COR-L47 (cell line): Measurements from ENCODE around the gene CFAP77.
A peak's percentile ranks its signal among the peaks of the same experiment; 100 is the strongest.
"Not testable (repeated sequence)": the region's sequence is repeated elsewhere in the genome, so short reads cannot be mapped to it uniquely, and the experiment has no call there.

Source experiments
- DNase-seq: peaks from one replicate; lab custom pipeline; 2025; lab: John Stamatoyannopoulos, UW

Gene CFAP77

DNA sequence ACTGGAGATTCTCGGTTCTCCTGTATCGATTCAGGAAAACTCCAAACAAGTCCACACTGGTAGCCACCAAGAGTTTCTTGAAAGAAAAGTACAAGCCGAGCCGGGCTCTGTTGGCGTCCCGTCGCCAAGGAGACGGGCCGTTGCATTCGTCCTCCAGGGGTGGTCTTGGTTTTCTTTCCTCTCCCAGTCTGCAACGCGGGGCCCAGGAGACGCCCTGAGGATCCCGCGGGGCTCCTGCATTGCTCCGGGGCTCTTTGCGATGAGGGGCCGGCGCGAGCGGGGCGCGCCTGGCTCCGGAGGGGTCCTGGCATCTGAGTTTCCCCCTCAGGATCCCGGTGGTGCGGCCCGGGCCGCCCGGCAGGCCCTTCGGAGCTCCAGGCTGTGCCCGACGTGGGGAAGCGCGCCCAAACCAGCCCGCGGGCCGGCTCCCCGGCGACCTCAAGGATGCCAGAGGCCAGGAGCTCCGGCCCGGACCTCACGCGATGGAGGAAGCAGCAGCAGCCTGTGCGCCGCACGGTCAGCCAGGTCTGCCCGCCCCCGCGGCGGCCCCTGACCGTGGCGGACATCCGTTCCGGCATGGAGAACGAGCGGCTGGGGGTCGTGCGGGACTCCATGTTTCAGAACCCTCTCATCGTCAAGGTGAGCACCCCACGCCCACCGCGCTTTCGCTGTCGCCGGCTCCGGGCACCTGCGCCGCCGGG, at the start of gene CFAP77:
CFAP77 (plus strand) TSS at position 384 of the 701 bp plus-strand sequence; CDS start at position 445, 61 bp downstream.
- no peak for DNase-seq

DNA sequence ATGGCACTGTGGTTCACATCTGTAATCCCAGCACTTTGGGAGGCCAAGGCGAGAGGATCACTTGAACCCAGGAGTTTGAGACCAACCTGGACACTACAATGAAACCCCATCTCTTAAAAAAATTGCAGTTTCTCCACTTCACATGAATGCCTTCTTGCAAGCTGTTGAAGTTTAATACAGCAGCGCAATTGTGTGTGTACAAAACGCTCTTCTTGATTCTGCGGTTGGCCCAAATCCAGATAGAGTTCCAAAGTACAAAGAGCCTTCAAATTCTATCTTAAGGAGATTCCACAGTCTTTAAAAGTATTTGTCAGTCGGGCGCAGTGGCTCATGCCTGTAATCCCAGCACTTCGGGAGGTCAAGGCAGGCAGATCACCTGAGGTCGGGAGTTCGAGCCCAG, 45.9 kb upstream of the CFAP77 start:
- no peak for DNase-seq

DNA sequence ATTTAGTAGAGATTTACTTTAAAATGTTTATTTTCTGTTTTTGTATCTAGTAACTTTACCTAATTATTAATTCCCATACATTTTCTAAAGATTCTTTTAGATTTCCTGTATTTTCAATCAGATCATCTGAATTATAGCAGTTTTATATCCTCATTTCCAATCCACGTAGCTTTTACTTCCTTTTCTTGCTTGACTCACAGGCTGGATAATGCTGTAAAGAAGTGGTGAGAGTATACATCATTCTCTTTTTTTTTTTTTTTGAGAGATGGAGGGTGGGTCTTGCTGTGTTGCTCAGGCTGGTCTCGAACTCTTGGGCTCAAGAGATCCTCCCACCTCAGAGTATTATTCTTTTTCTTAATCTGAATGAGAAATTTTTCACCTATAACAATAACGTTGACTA, 44.0 kb upstream of the CFAP77 start:
- DNase-seq = no peak

DNA sequence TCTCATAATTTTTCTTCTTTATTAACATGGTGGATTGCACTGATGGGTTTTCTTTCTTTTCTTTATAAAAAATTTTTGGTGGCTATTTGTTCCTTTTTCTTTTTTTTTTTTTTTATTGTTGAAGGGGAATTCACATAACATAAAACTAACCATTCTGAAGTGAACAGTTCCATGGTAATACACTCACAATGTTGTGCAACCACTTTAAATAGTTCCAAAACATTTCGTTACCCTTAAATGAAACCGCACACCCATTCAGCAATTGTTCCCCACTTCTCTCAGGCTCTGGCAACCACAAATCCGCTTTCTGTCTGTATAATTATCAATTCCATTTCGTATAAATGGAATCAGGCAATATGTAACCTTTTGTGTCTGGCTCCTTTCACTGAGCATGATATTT, 43.5 kb upstream of the CFAP77 start:
- no peak for DNase-seq

DNA sequence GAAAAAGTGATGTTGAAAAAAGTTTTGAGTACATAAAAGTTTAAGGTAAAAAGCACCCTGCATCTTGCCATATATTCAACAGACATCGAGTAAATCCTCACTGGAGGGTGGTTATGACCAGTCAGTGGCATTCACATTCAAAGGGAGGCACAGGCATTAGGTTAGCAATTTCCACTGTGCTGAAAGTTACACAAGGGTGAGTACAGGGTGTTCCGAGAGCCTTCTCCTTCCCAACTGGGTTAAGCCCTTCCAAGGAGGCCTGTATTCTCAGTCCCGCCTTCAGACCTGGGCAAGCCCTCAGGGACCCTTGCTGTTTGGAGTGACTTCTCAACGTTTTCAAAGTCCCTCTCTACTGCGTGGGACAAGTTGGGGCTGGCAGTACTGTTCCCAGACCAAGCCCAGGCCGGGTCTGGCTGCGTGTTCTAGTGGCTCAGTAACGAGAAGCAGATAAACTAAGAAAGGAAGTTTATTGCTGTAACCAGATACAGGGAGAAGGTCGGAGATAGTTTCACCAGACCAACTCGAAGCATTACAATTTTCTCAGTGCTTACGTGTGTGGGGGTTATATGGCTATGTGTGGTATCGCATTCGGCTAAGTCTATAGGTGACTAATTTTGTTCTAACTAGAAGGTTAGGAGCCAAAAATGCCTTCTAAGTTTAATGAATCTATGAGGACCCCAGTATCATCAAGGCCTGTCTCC, 42.2 kb upstream of the CFAP77 start:
- DNase-seq = no peak

DNA sequence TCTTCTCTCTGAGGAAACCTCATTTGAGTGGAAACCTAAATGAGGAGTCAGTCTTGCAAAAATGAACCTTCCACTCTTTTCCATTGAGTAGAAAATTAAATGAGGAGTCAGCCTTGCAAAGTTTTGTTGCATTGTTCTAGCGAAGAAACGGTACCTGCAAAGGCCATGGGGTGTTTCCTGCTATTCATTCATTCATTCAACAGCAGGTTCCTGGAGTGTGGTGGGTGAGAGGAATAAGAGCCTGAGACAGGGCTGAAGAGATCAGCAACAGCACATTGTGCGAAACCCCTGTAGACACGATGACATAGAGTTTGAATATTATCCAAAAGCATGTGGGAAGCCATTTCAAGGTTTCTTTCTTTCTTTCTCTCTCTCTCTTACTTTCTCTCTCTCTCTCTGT, 40.6 kb upstream of the CFAP77 start:
- no peak for DNase-seq

DNA sequence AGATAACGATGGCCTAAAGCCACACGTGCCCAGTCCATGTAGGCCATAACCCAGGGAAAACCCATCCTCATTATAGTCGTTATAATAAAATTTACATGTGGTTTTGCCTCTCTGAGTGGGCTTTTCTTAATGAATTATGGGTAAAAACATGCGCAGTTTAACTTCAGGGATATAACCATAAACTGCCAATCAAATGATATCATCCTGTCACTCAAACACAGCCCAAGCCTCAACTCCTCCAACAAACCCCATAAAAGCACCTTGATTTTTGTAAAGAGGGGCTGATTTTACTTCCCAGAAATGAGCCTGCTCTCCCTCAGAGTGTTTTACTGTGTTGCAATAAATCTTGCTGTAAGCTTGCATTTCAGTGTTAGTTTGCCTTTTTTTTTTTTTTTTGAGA, 39.4 kb upstream of the CFAP77 start:
- no peak for DNase-seq

DNA sequence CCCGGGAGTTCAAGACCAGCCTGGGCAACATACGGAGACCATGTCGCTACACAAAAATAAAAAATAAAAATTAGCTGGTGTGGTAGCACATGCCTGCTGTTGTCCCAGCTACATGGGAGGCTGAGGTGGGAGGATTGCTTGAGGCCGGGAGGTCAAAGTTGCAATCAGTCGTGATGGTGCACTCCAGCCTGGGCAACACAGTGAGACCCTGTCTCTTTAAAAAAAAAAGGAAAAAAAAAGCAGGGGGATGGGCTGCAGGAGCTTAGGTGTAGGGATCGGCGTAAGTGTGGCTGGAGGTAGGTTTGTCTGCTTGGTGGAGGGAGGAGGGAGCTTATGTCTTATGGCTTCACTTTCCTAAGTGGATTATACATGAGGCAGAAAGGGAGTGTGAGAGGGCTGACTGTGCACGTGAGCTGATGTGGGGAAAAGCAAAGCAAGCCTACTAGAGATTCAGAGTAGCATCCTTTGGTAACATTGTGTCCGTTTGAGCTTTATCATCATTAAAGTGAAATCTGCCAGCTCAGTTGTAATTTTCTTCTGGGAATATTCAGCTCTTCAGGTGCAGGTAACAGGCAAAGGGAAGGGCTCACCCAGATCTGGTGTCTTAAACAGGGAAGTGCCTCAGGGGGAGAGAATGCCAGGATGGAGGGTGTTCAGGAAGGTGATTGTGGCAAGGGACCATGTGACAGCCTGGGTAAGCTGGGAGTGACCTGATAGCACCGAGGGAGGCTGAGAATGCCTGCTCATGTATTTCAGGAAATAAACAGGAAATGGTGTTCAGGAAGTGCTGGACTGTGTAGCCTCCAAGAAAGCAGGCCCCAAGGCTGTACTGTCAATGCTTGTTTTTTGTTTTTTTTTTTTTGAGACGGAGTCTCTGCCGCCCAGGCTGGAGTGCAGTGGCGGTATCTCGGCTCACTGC, 37.6 kb upstream of the CFAP77 start:
- no peak for DNase-seq

DNA sequence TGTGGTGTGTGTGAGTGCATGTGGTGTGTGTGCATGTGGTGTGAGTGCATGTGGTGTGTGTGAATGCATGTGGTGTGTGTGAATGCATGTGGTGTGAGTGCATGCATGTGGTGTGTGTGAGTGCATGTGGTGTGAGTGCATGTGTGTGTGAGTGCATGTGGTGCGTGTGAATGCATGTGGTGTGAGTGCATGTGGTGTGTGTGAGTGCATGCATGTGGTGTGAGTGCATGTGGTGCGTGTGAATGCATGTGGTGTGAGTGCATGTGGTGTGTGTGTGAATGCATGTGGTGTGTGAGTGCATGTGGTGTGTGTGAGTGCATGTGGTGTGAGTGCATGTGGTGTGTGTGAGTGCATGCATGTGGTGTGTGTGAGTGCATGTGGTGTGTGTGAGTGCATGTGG, 32.2 kb upstream of the CFAP77 start:
- DNase-seq = not testable (repeated sequence)

DNA sequence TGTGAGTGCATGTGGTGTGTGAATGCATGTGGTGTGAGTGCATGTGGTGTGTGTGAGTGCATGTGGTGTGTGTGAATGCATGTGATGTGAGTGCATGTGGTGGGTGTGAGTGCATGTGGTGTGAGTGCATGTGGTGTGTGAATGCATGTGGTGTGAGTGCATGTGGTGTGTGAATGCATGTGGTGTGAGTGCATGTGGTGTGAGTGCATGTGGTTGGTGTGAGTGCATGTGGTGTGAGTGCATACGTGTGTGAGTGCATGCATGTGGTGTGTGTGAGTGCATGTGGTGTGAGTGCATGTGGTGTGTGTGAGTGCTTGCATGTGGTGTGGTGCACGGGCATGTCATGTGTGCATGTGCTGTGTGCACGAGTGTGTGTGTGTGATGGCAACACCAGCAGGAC, 31.6 kb upstream of the CFAP77 start:
- not testable (repeated sequence) for DNase-seq

DNA sequence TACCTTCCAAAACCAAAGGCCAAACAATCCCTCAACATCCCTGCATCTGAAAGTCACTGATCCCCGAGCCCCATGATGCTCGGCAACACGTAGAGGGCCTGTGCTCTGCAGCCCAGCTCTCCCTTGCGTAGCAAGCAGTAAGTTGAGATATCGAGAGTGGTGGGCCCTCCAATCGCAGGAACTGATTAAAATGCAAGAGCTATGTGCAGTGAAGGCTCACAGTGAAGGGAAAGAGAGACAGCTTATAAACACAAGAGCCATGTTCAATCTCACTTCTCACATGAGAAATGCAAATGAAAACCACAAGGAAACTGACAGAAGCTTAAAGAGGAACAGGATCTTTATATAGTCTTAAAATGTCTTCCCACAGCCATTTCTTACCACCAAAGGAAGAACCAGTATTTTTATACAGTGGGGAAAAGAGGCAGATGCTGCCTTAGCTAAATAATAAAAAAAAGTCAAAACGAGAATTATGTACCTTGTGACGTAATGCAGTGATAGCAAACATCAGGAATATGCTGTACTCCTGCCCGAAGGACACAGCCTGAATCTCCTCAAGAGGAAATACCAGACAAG, 28.0 kb upstream of the CFAP77 start:
- DNase-seq = no peak

DNA sequence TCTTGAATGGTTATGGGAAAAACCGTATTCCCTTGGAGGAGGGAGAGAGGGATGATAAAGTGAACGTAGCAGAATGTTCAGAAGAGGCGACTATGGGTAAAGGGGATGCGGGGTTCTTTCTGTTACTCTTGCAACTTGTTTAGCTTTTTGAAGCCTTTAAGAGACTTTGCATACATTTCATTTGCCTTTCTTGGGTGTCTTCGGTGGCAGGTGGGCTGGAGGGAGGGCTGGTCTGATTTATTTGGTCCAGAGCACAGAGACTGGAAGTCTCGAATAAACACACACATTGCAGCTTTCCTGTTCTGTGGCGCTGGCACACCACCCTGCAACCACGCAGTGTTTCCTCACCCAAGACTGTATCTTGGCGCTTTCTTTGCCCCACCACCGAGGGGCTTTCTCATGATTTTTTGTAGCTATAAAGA, 26.5 kb upstream of the CFAP77 start:
- DNase-seq = no peak

DNA sequence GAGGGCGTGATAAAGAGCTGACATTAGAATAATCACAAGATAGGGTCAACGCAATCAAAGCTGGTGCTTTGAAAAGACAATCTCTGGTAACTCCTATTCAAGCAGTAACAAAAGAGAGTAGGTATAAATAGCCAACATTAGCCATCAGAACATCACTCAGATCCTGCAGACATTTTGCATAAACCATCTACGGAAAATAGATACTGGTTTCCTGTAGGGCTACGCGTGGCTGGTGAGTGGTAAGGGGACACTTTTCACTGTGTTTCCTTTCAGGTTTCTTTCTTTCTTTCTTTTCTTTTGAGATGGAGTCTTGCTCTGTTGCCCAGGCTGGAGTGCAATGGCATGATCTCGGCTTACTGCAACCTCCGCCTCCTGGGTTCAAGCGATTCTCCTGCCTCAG, 25.6 kb upstream of the CFAP77 start:
- DNase-seq = no peak

DNA sequence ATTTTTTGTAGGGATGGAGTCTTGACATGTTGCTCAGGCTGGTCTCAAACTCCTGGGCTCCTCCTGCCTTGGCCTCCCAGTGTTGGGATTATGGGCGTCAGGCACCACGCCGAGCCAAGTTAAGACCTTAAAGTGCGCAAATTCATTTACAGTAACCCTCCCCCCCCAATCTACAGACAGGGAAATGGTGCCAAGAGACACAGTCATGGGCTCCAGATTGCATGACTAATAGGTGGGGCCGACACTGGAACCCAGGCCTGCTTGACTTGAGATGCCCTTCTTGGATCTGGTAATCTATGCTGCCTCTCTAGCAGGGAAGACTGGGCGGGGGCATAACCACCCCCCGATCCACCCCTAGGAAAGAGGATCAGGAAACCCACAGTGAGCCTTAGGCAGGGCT, 22.9 kb upstream of the CFAP77 start:
- no peak for DNase-seq

DNA sequence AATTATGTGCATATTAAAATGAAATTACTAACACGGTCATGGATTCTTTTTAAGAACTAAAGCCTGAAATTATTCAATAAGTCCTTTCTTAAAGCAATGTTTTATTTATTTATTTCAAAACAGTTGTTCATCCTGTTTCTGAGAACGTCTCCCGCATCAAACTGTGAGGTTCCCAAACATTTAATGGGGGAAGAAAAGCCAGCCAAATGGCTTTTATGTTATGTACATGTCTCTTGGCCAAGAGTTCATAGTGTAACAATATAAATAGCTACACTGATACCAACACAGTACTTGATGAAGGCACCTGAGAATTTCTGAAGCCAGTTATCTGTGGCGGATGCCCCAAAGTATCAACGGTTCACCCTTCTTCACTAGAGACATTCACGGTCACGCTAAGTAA, 19.0 kb upstream of the CFAP77 start:
- DNase-seq = no peak

DNA sequence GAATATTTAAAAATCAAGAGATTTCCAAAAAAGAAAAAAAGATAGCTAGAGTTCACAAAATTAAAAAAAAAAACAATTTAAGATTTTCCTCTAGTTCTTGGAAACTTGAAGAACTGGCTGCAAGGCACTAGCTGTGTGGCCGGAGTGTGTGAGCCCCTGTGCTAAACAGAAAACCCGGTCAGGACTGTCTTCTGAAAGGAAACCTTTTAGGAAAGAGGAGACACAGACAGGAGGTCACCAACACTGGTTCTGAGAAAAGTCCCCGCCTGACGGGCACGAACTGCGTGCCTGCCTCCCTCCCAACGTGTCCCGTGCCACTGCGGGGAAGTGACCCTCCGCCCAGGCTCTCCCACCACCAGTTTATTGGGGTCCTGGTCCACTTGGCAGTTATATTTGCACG, 18.6 kb upstream of the CFAP77 start:
- DNase-seq = no peak

DNA sequence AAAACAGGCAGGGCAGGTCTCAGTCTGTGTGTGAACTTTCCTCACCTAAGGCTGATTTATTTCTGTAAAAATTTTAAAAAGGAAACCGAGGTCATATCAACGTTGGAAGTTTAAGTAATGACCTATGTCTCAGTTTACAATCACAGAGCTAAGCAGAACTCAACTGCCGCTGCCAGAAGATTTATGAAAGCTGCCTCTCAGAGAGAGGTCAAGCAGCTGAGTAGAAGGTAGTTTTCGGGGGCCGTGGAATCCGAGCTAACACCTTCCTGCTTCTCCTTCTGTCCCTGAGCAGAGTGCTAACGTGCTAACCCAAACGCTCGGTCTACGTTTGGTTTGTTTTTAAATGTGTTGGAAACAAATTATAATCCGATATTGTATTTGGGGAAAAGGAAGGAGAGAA, 14.5 kb upstream of the CFAP77 start:
- DNase-seq = no peak

DNA sequence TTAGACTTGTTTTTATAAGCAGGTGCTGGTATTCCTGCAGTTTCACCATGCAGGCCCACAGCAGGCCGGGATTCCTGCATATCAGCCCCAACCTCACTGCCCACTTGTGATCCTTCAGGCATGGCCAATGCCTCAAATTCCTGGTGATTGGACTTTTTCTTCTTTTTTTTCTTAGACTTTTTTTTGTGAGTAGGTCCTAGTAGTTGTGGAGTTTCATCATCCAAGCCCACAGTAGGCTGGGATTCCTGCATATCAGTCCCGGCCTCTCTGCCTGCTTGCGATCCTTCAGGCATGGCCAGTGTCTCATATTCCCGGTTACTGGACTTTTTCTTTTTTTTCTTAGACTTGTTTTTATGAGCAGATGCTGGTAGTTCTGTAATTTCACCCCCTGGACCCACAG, 8.2 kb upstream of the CFAP77 start:
- no peak for DNase-seq

DNA sequence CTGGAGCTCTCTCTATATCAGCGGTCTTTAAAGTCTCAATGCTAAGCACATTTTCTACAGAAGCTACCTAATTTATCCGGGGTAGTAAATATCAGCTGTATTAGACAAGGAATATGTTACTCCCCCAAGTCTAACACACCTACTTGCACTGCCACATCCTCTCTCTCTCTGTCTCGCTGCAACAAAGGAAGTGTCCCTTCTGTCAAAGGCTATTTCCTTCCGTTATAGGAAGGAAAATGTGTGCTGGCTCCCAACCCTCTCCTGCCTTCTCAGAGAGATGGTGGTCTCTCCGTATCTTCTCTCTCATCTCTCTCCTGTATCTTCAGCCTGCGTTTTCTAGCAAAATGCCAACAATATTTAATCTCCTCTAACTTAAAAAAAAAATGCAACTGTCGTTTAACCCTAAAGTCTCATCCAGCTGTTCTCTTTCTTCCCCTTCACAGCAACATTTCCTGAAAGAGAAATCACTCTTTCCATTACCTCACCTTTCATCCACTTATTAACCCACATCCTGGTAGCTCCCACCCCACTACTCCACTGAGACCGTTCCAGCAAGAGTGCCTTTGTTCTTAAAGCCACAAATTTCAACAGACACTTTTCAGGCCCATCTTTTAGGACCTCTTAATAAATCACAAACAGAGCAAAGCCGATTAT, 5.7 kb upstream of the CFAP77 start:
- no peak for DNase-seq

DNA sequence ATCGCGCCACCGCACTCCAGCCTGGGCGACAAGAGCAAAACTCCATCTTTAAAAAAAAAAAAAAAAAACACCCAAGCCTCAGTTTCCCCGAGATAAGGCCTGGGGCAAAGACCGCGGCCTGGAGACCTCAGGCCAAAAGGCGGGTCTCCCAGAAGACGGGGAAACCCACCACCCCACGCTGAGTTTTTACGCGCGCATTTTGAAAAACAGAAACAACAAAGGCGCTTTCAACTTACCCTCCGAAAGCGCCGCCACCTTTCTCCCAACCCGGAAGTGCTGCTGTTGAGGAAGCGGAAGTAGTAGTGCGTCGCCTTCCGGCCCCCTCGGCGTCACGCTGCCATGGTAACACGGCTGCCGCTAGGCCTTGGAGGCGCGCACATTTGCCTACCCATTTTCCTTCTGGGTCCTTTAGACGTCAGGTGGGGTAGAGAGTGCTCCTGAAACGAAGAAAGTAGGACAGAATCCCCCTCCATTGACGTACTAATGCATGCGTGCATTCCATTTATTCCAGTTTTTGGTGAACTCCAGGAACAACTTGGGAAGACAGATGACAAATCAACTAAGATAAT, 3.4 kb upstream of the CFAP77 start, which contains the start of gene TTF1:
TTF1 (minus strand) TSS at position 287 of the 569 bp plus-strand sequence. CDS start 4,019 bp downstream, outside the sequence.
- DNase-seq = peak; percentile 91

DNA sequence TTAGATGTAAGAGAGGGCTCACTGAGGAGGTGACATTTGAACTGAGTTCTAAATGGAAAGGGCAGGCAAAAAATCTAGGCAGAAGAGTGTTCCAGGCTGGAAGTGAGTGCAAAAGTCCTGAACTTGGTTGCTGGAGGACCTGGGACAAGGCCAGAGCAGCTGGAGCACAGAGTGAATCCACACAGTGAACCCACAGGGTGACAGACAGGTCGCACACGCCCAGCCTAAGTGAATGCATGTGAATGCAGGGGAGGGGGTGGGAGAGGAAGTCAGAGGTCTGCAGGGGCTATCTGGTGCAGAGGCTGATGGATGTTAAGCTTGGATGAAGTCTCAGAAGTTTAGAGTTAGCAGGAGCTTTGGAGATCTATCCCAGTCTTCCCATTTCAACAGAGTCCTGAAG, 2.8 kb upstream of the CFAP77 start:
- no peak for DNase-seq
